Panc1 (cell line): ENCODE measurements around the gene E2F2. TPM values are rescaled to one million over a fixed set of nuclear protein-coding genes. Genes with fewer than 3 reads are reported as not detected.

ENCODE experiments used
- ATAC-seq: fragments of 200-7000 bp; cut with Tn5 transposase; 2 replicates; pipeline ENCODE4 v1.9.1; 2020; ENCODE audit warnings: mild to moderate bottlenecking, moderate library complexity
- BruUV-seq: library from RNA; stranded (reverse); fragments of 400-500 nt; replicated peaks from 2 replicates; lab custom pipeline; 2021; lab: Mats Ljungman, UMichigan
- CTCF ChIA-PET: fragments of 300-600 bp; sonication (Branson Sonifier 250); formaldehyde crosslinking; loops from one replicate; lab custom pipeline; 2022; ENCODE audit warnings: antibody characterized with exemption; lab: Charles Lee
- POLR2A ChIA-PET: fragments of 300-600 bp; sonication (Branson Sonifier 250); formaldehyde crosslinking; loops from one replicate; lab custom pipeline; 2022; ENCODE audit warnings: antibody characterized with exemption; lab: Charles Lee
- DNase-seq: peaks from one replicate; pipeline ENCODE4 v3.0.0-alpha.2; 2010; ENCODE audit warnings: low read depth, low spot score
- H3K27ac ChIP-seq: 2 replicates; pipeline ENCODE4 v1.5.1; 2011; ENCODE audit warnings: mild to moderate bottlenecking, low read length, inconsistent platforms
- H3K27me3 ChIP-seq: fragments of 200-500 bp; sonication (Bioruptor generic); 2 replicates; pipeline ENCODE4 v1.6.0; 2014; ENCODE audit warnings: low read length, inconsistent platforms; ENCODE audit not compliant: control insufficient read depth, insufficient read depth
- H3K36me3 ChIP-seq: fragments of 200-500 bp; sonication (Bioruptor generic); 2 replicates; pipeline ENCODE4 v1.5.1; 2014; ENCODE audit warnings: inconsistent platforms, mild to moderate bottlenecking, low read length, moderate library complexity; ENCODE audit not compliant: control insufficient read depth, insufficient read depth
- H3K4me1 ChIP-seq: 2 replicates; pipeline ENCODE4 v1.5.1; 2011; ENCODE audit warnings: inconsistent platforms, mild to moderate bottlenecking, low read length, moderate library complexity; ENCODE audit not compliant: control insufficient read depth, insufficient read depth
- H3K4me3 ChIP-seq, 2 experiments: 2 replicates each; pipeline ENCODE4 v1.5.1; 2011 to 2012; ENCODE audit warnings: low read depth in 2 of 2, low read length in 2 of 2, mild to moderate bottlenecking in 2 of 2, inconsistent platforms in 1 of 2, moderate library complexity in 1 of 2
- H3K9me3 ChIP-seq: fragments of 200-500 bp; sonication (Bioruptor generic); 2 replicates; pipeline ENCODE4 v1.5.1; 2014; ENCODE audit warnings: low read depth, mild to moderate bottlenecking, inconsistent platforms, low read length, moderate library complexity; ENCODE audit not compliant: control insufficient read depth, insufficient read depth
- CTCF ChIP-seq: fragments of 450-650 bp; IDR thresholded peaks from 2 replicates; pipeline ENCODE4 v1.5.1; 2017; ENCODE audit warnings: mild to moderate bottlenecking
- POLR2AphosphoS5 ChIP-seq: IDR thresholded peaks from 2 replicates; pipeline ENCODE4 v1.6.1; 2012; ENCODE audit warnings: mild to moderate bottlenecking, low read depth, low read length, moderate library complexity
- REST ChIP-seq, 2 experiments: IDR thresholded peaks; 2 replicates each; pipeline ENCODE4 v1.6.1; 2011 to 2012; ENCODE audit warnings: low read depth in 2 of 2, control low read depth in 1 of 2, low read length in 1 of 2, mild to moderate bottlenecking in 1 of 2, moderate library complexity in 1 of 2; ENCODE audit not compliant: insufficient read depth in 1 of 2
- SIN3A ChIP-seq: IDR thresholded peaks from 2 replicates; pipeline ENCODE4 v1.6.1; 2012; ENCODE audit warnings: low read depth, mild to moderate bottlenecking, low read length, moderate library complexity, borderline replicate concordance; ENCODE audit not compliant: insufficient read depth
- TCF7L2 ChIP-seq: IDR thresholded peaks from 2 replicates; pipeline ENCODE4 v1.6.1; 2011; ENCODE audit warnings: mild to moderate bottlenecking, low read depth, low read length, inconsistent platforms
- in situ Hi-C: cut with HindIII; loops from 2 replicates; pipeline ENCODE4 v1.10.0; 2016; ENCODE audit warnings: low sequenced_read_pairs, low pct_unique_long_range_greater_than_20kb
- intact Hi-C: fragments of 100-400 bp; cut with micrococcal nuclease; formaldehyde crosslinking; loops from one replicate; pipeline ENCODE4 v1.10.0; 2022; ENCODE audit not compliant: unreplicated experiment
- total RNA-seq: library from RNA; stranded (reverse); gene quantifications from one replicate; pipeline ENCODE4 v1.2.1, GENCODE V29; 2021; ENCODE audit not compliant: unreplicated experiment

The E2F2 gene
- total RNA-seq, 1 experiment from 2014 or later: 9.5 TPM

GRCh38 chr1:23525558-23526250, 5.3 kb downstream of the E2F2 start:
- DNase-seq (no peak), ATAC-seq (no peak)
- peaks cover 30% of the 10 kb centered on the region for H3K4me1 ChIP-seq
- BruUV-seq: no TSS peak
- in situ Hi-C loops (no loop called here), intact Hi-C loops (no loop called here)
- peaks cover 2% of the 10 kb centered on the region; the same call in 1 of the 2 replicates for H3K36me3 ChIP-seq
- H3K9me3 ChIP-seq: no peaks in the 10 kb centered on the region
- no peak overlapping the region for H3K4me3 ChIP-seq
- H3K27ac ChIP-seq: no peak overlapping the region
- TF ChIP-seq POLR2AphosphoS5: no peak
- no peak for TF ChIP-seq TCF7L2
- TF ChIP-seq SIN3A: no peak
- no peak for TF ChIP-seq CTCF
- TF ChIP-seq REST (IDR thresholded peaks at IDR 0.05; ENCODE audit: insufficient read depth in 1 of 2, low read depth in 2 of 2, low read length in 1 of 2): no peak
- CTCF ChIA-PET: no interaction called here
- POLR2A ChIA-PET: no interaction called here
- H3K27me3 ChIP-seq: no peaks in the 10 kb centered on the region

DNA sequence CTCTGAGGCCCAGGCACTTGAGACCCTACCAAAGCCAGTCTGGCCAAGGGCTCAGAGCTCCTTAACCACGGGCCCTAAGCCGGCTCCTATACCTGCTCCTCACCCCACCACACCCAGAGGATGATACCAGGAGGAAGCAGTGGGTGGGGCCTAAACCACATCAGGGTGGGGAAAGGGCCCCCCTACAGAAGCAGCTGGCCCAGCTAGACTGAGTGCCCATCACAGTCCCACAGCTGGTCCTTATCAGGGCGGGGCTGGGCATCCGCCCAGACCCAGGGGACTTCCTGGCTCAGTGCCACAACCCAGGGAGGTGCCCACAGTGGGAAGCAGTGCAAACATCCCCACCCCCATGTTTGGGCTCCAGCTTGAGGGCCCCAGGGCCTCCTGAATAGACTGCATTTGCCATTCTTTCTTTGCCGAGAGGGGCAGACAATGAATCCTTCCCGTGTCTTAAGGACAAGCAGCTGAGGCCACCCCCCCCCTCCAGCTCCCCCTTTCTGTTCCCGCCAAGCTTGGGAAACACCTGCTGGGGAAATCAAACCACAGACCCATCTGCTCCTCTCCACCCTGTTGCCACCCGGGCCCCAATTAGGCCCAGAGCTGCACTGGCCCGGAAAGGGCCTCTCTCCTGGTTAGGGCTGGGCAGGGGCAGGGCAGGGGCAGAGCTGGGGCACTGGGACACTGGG, 6.2 kb downstream of the E2F2 start:
- no peak for ATAC-seq
- H3K36me3 ChIP-seq: peaks cover under 1% of the 10 kb centered on the region; the same call in 1 of the 2 replicates
- ChIA-PET CTCF (interaction anchor here (1.0 kb wide), 1 partner anchor 28 kb away, joined by 3 read pairs; no protein-coding TSS in a partner anchor), POLR2A (no interaction called here)
- in situ Hi-C loops (no loop called here), intact Hi-C loops (no loop called here)
- no peaks in the 10 kb centered on the region for H3K27me3 ChIP-seq
- no peaks in the 10 kb centered on the region for H3K9me3 ChIP-seq
- no peak overlapping the region for H3K27ac ChIP-seq
- peaks cover 24% of the 10 kb centered on the region for H3K4me1 ChIP-seq
- no peak overlapping the region for H3K4me3 ChIP-seq
- BruUV-seq: no TSS peak
- TF ChIP-seq POLR2AphosphoS5 (no peak), CTCF (no peak), REST (IDR thresholded peaks at IDR 0.05; ENCODE audit: insufficient read depth in 1 of 2, low read depth in 2 of 2, low read length in 1 of 2) (no peak), SIN3A (no peak), TCF7L2 (no peak)
- DNase-seq: no peak
